ENCODE measurements around the gene FGD2.

GRCh38 chr6:36971921-36972673 lies 33.4 kb upstream of the FGD2 start:
- TF ChIP-seq CTCF (IDR thresholded peaks at IDR 0.05; ENCODE audit: borderline replicate concordance, extremely low read depth, low read length, poor library complexity, severe bottlenecking) (no peak), EZH2 (IDR thresholded peaks at IDR 0.05; ENCODE audit: borderline replicate concordance, low read depth, low read length, severe bottlenecking) (no peak)

Data from DND-41 (cell line).